Esophagus squamous epithelium (tissue), 4 donors: ENCODE measurements around the gene TRIM63.

ENCODE experiments used
- POLR2A ChIP-seq, 4 donors: fragments of 450-650 bp; IDR thresholded peaks; one replicate each; pipeline ENCODE4 v1.6.1; 2017; ENCODE audit warnings: antibody characterized with exemption in 4 of 4, mild to moderate bottlenecking in 4 of 4, moderate library complexity in 3 of 4
- TF ChIP-seq, protein P1 (sequence below), 6 experiments: fragments of 450-650 bp in 4 of 6; fragments of 200-600 bp in 2 of 6; sonication (generic) in 2 of 6; IDR thresholded peaks; one replicate each; pipeline ENCODE4 v1.5.1; 2016 to 2019; ENCODE audit warnings: antibody characterized with exemption in 6 of 6, mild to moderate bottlenecking in 4 of 6, moderate library complexity in 4 of 6

DNA sequence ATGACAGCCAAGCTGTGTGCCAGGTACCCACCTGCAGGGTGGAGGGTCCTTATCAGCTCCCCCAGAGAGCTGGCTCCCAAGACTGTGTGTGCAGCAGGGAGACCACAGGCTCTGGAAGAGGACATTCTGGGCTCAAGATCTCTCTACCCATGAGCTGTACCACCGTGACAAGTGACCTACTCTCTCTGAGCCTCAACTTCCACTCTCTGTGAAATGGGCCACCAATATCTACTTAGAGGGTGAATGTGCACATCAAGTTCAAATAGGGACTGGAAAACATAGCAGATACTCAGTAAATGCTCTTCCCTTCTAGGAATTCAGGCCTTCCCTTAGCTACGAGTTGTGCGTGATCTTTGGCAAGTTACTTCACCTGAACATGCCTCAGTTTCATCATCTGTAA lies 23.0 kb downstream of the TRIM63 start:
- TF ChIP-seq POLR2A (IDR thresholded peaks at IDR 0.05) = no peak
- TF ChIP-seq, protein P1, sequence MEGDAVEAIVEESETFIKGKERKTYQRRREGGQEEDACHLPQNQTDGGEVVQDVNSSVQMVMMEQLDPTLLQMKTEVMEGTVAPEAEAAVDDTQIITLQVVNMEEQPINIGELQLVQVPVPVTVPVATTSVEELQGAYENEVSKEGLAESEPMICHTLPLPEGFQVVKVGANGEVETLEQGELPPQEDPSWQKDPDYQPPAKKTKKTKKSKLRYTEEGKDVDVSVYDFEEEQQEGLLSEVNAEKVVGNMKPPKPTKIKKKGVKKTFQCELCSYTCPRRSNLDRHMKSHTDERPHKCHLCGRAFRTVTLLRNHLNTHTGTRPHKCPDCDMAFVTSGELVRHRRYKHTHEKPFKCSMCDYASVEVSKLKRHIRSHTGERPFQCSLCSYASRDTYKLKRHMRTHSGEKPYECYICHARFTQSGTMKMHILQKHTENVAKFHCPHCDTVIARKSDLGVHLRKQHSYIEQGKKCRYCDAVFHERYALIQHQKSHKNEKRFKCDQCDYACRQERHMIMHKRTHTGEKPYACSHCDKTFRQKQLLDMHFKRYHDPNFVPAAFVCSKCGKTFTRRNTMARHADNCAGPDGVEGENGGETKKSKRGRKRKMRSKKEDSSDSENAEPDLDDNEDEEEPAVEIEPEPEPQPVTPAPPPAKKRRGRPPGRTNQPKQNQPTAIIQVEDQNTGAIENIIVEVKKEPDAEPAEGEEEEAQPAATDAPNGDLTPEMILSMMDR (IDR thresholded peaks at IDR 0.05) = no peak
